ENCODE data around the gene ACSL3.
"Not testable (repeated sequence)": the region's sequence is repeated elsewhere in the genome, so short reads cannot be mapped to it uniquely, and the experiment has no call there.

ACSL3 gene

DNA sequence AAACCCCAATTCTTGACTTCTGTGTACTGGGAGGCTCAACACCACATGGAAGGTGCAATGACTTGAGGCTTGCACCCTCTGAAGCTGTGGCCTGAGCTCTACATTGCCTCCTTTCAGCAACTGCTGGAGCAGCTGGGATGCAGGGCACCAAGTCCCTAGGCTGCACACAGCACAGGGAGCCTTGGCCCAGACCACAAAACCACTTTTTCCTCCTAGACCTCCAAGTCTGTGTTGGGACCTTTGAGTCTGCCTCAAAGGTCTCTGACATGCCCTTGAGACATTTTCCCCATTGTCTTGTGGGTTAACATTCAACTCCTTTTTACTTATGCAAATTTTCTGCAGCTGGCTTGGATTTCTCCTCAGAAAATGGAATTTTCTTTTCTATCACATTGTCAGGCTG is 128.6 kb downstream of the ACSL3 start:
- Histone ChIP-seq H3K4me3 (IDR thresholded peaks at IDR 0.05; ENCODE audit: insufficient read depth, low read depth, low read length) (no peak overlapping the region), H3K9ac (no peak overlapping the region), H3K4me2 (no peak overlapping the region), H3K27ac (no peak overlapping the region), H3K4me1 (ENCODE audit: low read depth, poor library complexity, severe bottlenecking) (no peaks in the 10 kb centered on the region), H3K27me3 (ENCODE audit: insufficient read depth, low read depth) (no peaks in the 10 kb centered on the region), H3K36me3 (ENCODE audit: insufficient read depth) (no peaks in the 10 kb centered on the region), H2AFZ (ENCODE audit: low read depth) (no peak overlapping the region), H3K79me2 (ENCODE audit: insufficient read depth, low read depth) (no peaks in the 10 kb centered on the region), H4K20me1 (ENCODE audit: insufficient read depth) (no peaks in the 10 kb centered on the region)
- TF ChIP-seq, protein P1, sequence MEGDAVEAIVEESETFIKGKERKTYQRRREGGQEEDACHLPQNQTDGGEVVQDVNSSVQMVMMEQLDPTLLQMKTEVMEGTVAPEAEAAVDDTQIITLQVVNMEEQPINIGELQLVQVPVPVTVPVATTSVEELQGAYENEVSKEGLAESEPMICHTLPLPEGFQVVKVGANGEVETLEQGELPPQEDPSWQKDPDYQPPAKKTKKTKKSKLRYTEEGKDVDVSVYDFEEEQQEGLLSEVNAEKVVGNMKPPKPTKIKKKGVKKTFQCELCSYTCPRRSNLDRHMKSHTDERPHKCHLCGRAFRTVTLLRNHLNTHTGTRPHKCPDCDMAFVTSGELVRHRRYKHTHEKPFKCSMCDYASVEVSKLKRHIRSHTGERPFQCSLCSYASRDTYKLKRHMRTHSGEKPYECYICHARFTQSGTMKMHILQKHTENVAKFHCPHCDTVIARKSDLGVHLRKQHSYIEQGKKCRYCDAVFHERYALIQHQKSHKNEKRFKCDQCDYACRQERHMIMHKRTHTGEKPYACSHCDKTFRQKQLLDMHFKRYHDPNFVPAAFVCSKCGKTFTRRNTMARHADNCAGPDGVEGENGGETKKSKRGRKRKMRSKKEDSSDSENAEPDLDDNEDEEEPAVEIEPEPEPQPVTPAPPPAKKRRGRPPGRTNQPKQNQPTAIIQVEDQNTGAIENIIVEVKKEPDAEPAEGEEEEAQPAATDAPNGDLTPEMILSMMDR (conservative IDR thresholded peaks at IDR 0.05; ENCODE audit: low read depth, low read length) = no peak

GRCh38 chr2:222990206-222990605 is 129.4 kb downstream of the ACSL3 start:
- not testable (repeated sequence) for H2AFZ ChIP-seq (ENCODE audit: low read depth); H3K4me2 ChIP-seq; H3K36me3 ChIP-seq (ENCODE audit: insufficient read depth); H3K79me2 ChIP-seq (ENCODE audit: insufficient read depth, low read depth); H3K9ac ChIP-seq; H4K20me1 ChIP-seq (ENCODE audit: insufficient read depth); H3K27ac ChIP-seq; H3K4me1 ChIP-seq (ENCODE audit: low read depth, poor library complexity, severe bottlenecking); H3K27me3 ChIP-seq (ENCODE audit: insufficient read depth, low read depth); H3K4me3 ChIP-seq (IDR thresholded peaks at IDR 0.05; ENCODE audit: insufficient read depth, low read depth, low read length)

DNA sequence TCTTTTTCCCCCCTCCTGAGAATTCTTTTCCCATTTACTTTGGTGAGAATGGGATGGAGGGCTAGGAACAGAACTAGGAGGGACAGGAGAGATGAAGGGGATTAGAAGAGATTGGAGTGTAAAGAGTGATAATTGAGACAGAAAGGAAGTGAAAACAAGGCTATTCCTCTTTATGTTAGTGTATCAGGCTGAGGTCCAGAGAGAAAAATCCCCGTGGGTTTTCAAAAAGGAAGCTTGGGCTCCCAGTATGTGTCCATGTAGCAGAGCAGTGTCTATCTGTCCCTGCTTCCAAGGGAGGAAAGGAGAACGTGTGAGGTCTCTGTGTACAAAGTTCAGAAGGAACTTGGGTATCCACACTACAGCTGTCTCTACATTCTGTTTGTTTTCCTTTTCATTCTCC is 131.3 kb downstream of the ACSL3 start:
- H3K79me2 ChIP-seq (ENCODE audit: insufficient read depth, low read depth) = no peaks in the 10 kb centered on the region
- H3K9ac ChIP-seq = no peak overlapping the region
- H3K36me3 ChIP-seq (ENCODE audit: insufficient read depth) = no peaks in the 10 kb centered on the region
- H3K4me3 ChIP-seq (IDR thresholded peaks at IDR 0.05; ENCODE audit: insufficient read depth, low read depth, low read length) = no peak overlapping the region
- no peak overlapping the region for H3K4me2 ChIP-seq
- H3K4me1 ChIP-seq (ENCODE audit: low read depth, poor library complexity, severe bottlenecking) = no peaks in the 10 kb centered on the region
- no peak overlapping the region for H3K27ac ChIP-seq
- H2AFZ ChIP-seq (ENCODE audit: low read depth) = no peak overlapping the region
- H4K20me1 ChIP-seq (ENCODE audit: insufficient read depth) = no peaks in the 10 kb centered on the region
- H3K27me3 ChIP-seq (ENCODE audit: insufficient read depth, low read depth) = no peaks in the 10 kb centered on the region
- TF ChIP-seq, protein P1 (conservative IDR thresholded peaks at IDR 0.05; ENCODE audit: low read depth, low read length) = no peak

All from KMS-11 (cell line).